ENCODE data around the gene HOXD1. TPM values are rescaled to one million over a fixed set of nuclear protein-coding genes. Genes with fewer than 3 reads are reported as not detected.

Gene HOXD1
- total RNA-seq, 1 donor from 2014 or later: not detected

- Mint-ChIP-seq H3K36me3 (ENCODE audit: low read depth) (no peaks in the 10 kb centered on the region), H3K4me1 (no peaks in the 10 kb centered on the region), H3K27me3 (peaks cover 20% of the 10 kb centered on the region), H3K4me3 (no peak overlapping the region), H3K9me3 (no peaks in the 10 kb centered on the region), H3K27ac (no peak overlapping the region)
- no peak for DNase-seq
- no peak for ATAC-seq (ENCODE audit: low read depth)
- TF ChIP-seq CTCF (IDR thresholded peaks at IDR 0.05): no peak
- ChIA-PET CTCF (no interaction called here), POLR2A (no interaction called here)
- intact Hi-C loops (cut with micrococcal nuclease): no loop called here
Measured at GRCh38 chr2:176240301-176240700, 51.8 kb downstream of the HOXD1 start.

Other genes starting within 250 kb of the HOXD1 start
- gene LNPK, start 186.4 kb upstream of the HOXD1 start, total RNA-seq: 15.2 TPM in 2 replicates
- not detected in 2 replicates for gene EVX2, start 104.7 kb upstream of the HOXD1 start, total RNA-seq
- gene HOXD13, start 95.9 kb upstream of the HOXD1 start, total RNA-seq: not detected in 2 replicates
- not detected in 2 replicates for gene HOXD12, start 88.9 kb upstream of the HOXD1 start, total RNA-seq
- gene HOXD11, start 81.4 kb upstream of the HOXD1 start, total RNA-seq: not detected in 2 replicates
- gene HOXD10, start 71.9 kb upstream of the HOXD1 start, total RNA-seq: not detected in 2 replicates
- not detected in 2 replicates for gene HOXD9, start 65.9 kb upstream of the HOXD1 start, total RNA-seq
- gene HOXD8, start 59.0 kb upstream of the HOXD1 start, total RNA-seq: not detected in 2 replicates
- gene HOXD4, start 37.1 kb upstream of the HOXD1 start, total RNA-seq: not detected in 2 replicates
- gene HOXD3, start 31.4 kb upstream of the HOXD1 start, total RNA-seq: not detected in 2 replicates
- gene MTX2, start 80.8 kb downstream of the HOXD1 start, total RNA-seq: 9.7 and 10.4 TPM in 2 replicates